C4-2B (cell line): ENCODE measurements around the gene FGF1.
"Not testable (repeated sequence)": the region's sequence is repeated elsewhere in the genome, so short reads cannot be mapped to it uniquely, and the experiment has no call there.

Source experiments
- H3K27ac ChIP-seq: fragments of 450-650 bp; 2 replicates; pipeline ENCODE4 v1.5.1; 2017
- ZFX ChIP-seq: fragments of 450-650 bp; IDR thresholded peaks from 2 replicates; pipeline ENCODE4 v1.6.1; 2017
- TF ChIP-seq, protein P1 (sequence below): fragments of 450-650 bp; conservative IDR thresholded peaks from 2 replicates; pipeline ENCODE4 v1.5.1; 2017; ENCODE audit warnings: mild to moderate bottlenecking

Gene FGF1

DNA sequence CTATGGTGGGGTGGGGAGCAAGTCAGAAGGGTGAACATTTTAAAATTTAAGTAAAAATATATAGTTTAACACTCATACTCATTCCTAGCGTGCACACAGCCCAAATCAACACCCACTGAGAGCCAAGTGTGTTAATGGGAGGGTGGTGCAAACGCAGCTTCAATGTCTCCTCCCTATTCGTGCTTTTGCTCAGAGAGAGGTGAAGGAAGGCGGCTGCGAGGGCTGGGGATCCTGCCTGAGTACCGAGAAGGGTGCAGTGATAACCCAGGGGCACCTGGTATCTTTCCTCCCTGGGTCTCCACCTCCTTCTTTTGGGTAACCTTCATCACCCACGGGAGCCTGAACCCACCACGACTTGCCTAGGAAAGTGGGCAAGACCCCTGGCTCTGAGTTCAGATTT lies 35.0 kb downstream of the FGF1 start:
- TF ChIP-seq, protein P1, sequence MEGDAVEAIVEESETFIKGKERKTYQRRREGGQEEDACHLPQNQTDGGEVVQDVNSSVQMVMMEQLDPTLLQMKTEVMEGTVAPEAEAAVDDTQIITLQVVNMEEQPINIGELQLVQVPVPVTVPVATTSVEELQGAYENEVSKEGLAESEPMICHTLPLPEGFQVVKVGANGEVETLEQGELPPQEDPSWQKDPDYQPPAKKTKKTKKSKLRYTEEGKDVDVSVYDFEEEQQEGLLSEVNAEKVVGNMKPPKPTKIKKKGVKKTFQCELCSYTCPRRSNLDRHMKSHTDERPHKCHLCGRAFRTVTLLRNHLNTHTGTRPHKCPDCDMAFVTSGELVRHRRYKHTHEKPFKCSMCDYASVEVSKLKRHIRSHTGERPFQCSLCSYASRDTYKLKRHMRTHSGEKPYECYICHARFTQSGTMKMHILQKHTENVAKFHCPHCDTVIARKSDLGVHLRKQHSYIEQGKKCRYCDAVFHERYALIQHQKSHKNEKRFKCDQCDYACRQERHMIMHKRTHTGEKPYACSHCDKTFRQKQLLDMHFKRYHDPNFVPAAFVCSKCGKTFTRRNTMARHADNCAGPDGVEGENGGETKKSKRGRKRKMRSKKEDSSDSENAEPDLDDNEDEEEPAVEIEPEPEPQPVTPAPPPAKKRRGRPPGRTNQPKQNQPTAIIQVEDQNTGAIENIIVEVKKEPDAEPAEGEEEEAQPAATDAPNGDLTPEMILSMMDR: no peak
- no peak for TF ChIP-seq ZFX
- H3K27ac ChIP-seq: no peak overlapping the region

- TF ChIP-seq, protein P1: no peak
- TF ChIP-seq ZFX: no peak
Measured at GRCh38 chr5:142650060-142650459, 35.8 kb downstream of the FGF1 start.

DNA sequence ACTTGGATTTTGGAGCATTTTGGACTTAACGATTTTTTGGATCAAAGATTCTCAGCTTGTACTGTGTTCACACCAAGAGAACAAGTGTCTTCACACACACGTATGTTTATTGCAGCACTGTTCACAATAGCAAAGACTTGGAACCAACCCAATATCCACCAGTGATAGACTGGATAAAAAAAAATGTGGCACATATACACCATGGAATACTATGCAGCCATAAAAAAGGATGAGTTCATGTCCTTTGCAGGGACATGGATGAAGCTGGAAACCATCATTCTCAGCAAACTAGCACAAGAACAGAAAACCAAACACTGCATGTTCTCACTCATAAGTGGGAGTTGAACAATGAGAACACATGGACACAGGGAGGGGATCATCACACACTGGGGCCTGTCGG lies 37.8 kb downstream of the FGF1 start:
- H3K27ac ChIP-seq: not testable (repeated sequence)

More at GRCh38 chr5:142650060-142650459, 35.8 kb downstream of the FGF1 start:
- H3K27ac ChIP-seq: no peak overlapping the region

- TF ChIP-seq, protein P1: no peak
- no peak for TF ChIP-seq ZFX
- H3K27ac ChIP-seq: no peak overlapping the region
Measured at GRCh38 chr5:142645456-142645855, 40.4 kb downstream of the FGF1 start.

GRCh38 chr5:142644640-142645361 lies 41.1 kb downstream of the FGF1 start:
- TF ChIP-seq, protein P1: no peak
- TF ChIP-seq ZFX: no peak
- no peak overlapping the region for H3K27ac ChIP-seq

GRCh38 chr5:142644127-142644526 lies 41.8 kb downstream of the FGF1 start:
- H3K27ac ChIP-seq: no peak overlapping the region
- TF ChIP-seq, protein P1: no peak
- TF ChIP-seq ZFX: no peak

GRCh38 chr5:142643634-142644033 lies 42.3 kb downstream of the FGF1 start:
- no peak overlapping the region for H3K27ac ChIP-seq
- no peak for TF ChIP-seq ZFX
- TF ChIP-seq, protein P1: no peak

DNA sequence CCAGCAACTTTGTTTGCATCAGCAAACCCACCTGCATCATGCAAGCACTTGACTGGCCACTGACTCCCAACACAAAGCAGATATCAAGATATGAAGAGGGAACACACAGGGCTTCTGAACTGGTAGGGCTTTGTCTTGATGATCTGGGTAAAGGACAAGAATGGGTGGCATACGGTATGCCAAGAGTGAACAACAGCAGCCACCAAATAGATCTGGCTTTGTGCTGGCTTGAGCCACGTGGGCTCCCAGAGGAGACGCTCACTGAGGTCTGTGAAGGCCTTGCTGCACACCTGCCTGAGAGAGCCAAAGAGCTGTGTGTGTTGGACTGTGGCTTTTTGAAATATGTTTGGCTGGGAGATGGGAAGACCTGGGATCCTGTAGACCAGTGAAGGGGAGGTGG lies 43.5 kb downstream of the FGF1 start:
- no peak overlapping the region for H3K27ac ChIP-seq

More for the DNA sequence above, 43.5 kb downstream of the FGF1 start:
- TF ChIP-seq ZFX: no peak
- TF ChIP-seq, protein P1: no peak
